Posterior vena cava (tissue), 2 donors: ENCODE results near the gene MIS18BP1. TPM values are rescaled to one million over a fixed set of nuclear protein-coding genes. Genes with fewer than 3 reads are reported as not detected.

Experiments used
- DNase-seq: peaks from one replicate; pipeline ENCODE4 v3.0.0-alpha.2; 2020; ENCODE audit warnings: low spot score
- intact Hi-C, 2 donors: fragments of 100-400 bp; cut with DNase I; formaldehyde crosslinking; loops; one replicate each; pipeline versions ENCODE4 v1.14.1 to v1.14.2; 2022 to 2023
- total RNA-seq, 2 donors: library from RNA; stranded (reverse); fragmentation: NEBNext Ultra II Directional; extraction: Animal tissue kit (Norgen Biotek cat#: 25700); gene quantifications; one replicate each; pipeline ENCODE4 v1.2.1, GENCODE V29; 2021
- donor health status: DM: yes; HTN: yes; CAD: no.
- donor health status: DM: yes; HTN: yes; CAD: no.

The MIS18BP1 gene
- total RNA-seq, 2 donors from 2014 or later, result 16.6 to 19.7 TPM

DNA sequence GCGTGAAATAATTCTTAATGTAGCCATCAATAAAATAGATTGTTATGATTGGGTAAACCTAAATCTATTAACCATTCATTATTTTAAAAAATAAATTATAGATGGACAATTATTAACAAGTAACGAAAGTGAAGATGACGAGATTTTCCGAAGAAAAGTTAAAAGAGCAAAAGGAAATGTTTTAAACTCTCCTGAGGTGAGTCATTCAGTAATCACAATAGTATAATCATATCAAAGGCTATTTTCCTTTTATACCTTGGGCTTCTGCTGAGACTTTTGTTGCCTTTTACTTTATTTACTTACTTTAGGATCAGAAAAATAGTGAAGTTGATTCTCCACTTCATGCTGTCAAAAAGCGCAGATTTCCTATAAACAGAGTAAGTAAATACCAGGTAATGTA, 71.7 kb downstream of the MIS18BP1 start:
- intact Hi-C loops, result no loop called here
- DNase-seq, result no peak

DNA sequence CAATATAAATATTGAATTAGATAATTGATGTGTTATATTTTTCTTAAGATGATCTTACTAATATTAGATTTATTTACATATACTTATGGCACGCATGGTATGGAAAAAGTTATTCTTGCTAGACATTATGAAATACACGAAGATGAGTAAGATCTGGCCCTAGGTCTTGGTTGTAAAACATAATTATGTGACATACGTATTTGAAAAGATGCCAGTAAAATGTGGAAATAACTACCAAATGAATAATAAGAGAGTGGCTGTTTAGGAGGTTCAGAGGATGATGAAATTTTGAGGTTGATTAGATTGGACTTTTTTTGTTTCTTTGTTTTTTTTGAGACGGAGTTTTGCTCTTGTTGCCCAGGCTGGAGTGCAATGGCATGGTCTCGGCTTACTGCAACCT, 75.9 kb downstream of the MIS18BP1 start:
- DNase-seq, result no peak
- intact Hi-C loops, result no loop called here

DNA sequence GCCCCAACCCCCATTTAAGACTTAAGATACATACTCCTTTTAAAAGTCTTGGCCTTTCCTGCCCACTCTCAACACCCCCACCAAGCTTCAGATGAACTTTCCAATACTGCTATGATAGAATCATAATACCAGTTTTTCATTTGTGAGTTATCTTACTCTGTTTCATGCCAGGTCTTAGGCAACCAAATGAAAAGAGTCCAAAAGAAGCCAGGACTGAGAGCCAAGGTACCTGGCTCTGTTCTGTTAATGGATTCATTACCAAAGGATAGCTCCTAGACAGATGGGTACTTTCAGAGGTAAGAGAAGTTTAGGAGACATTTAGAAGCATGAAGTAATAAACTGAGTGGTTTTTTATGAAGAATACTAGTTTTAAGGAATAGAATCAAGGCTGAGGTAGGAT, 83.1 kb downstream of the MIS18BP1 start:
- intact Hi-C loops, result no loop called here
- no peak for DNase-seq

DNA sequence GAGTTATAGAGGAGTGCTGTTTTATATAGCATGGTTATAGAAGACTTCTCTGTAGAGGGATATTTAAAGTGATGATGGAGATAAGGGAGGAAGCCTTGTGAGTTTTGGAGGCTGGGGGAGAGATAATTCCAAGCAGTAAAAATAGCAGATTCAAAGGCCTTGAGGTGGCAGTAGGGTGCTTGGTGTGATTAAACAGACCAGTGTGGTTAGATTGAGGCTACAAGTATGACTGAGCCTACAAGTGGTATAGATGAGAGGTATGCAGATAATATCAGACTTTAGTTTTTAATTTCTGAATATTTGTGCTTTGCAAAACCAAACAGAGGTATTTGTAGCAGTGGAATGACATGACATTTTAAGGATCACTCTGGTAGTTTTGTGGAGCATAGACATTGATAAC, 96.9 kb downstream of the MIS18BP1 start:
- no peak for DNase-seq
- intact Hi-C loops, result no loop called here

Other genes starting within 250 kb of the MIS18BP1 start
- gene PRPF39, start 169.1 kb downstream of the MIS18BP1 start, total RNA-seq, result 10 to 100 TPM; 30.4 to 31.8 TPM
- gene FKBP3, start 118.7 kb downstream of the MIS18BP1 start, total RNA-seq, result 10 to 100 TPM; 42.8 to 45.7 TPM
- 1 to 10 TPM; 5.1 to 6.3 TPM for gene FANCM, start 117.3 kb downstream of the MIS18BP1 start, total RNA-seq